GM18517 (cell line): Measurements from ENCODE around the gene ARTN.
A peak's percentile ranks its signal among the peaks of the same experiment; 100 is the strongest.

Source experiments
- ATAC-seq: cut with Tn5 transposase; IDR thresholded peaks from one replicate; pipeline ENCODE4 v1.9.1; 2021; ENCODE audit warnings: mild to moderate bottlenecking, moderate library complexity; ENCODE audit not compliant: unreplicated experiment

The ARTN gene

DNA sequence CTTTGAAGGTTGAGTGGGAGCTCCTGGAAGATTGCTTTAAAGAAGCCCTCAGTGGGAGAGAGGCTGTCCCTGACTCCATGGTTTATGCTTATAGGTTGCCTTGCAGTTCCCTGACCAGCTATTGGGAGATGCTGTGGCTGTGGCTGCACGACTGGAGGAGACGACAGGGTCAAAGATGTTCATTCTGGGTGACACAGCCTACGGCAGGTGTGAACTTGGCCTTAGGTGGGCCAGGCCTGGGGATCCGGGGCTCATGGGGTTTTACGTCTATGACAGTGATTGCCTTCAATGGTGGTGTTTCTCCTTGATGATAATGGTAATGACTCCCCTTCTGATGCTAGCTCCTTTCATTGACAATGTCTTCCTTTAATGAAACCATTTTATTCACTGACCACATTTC is 36.9 kb downstream of the ARTN start:
- no peak for ATAC-seq

- ATAC-seq: no peak
These were observed 37.3 kb downstream of the ARTN start for GRCh38 chr1:43970911-43971310.

- ATAC-seq: no peak
These were observed 37.9 kb downstream of the ARTN start for GRCh38 chr1:43971336-43971980.

DNA sequence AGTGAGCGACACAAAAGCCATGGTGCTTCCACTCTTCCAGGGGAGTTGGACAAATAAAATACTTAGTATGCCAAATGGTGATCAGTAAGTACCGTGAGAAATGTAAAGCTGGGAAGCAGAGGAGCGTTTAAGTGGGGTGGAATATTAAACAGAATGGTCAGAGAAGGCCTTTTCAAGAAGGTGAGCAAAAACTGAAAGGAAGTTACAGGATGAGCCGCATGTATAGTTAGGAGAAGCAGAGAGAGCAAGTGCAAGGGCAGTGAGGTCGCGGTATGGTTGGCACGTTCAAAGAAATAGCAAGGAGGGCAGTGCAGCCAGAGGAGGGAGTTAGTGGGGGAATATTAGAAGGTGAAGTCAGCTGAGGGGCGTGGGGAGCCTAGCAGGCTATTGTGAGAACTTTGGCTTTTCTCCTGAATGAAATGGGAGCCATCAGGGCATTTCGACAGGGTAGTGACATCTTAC is 40.4 kb downstream of the ARTN start:
- no peak for ATAC-seq

GRCh38 chr1:43974443-43975248 is 41.0 kb downstream of the ARTN start, which contains the start of gene ATP6V0B:
ATP6V0B (plus strand) TSS chr1:43974960; CDS start chr1:43975041, 81 bp downstream.
- peak; percentile 57 for ATAC-seq

DNA sequence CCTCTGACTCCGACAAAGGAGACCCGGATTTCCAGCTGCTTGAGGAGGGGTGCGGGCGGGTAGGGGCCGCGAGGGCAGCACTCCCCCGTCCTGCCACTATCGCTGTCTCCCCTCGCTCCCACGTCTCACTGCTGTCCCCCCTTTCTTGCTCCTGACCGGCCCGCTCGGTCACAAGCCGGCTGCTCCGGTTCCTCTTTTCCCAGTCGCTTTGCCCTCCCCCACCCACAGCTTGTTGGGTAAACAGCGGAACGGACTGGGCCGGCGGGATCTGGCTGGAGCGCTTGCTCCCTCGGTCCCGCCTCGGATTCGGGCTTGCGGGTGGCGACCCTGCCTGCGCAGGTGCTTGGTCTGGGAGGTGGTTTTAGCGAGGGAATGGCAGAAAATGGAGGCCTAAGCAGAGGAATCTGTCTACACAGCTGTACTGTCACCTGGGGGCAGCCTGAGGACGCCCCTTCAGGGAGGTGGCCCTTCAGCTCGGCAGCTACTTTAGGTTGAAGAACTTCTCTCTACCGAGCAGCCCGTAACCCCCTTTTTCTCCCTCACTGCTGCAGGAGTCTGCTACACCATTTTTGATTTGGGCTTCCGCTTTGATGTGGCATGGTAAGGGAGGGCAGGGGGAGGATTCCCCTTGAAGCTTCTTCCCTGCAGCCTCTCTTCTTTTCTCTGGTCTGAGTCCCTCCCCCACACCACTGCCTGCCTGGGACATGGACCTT is 41.8 kb downstream of the ARTN start:
- ATAC-seq: no peak

GRCh38 chr1:43976045-43976444 is 42.4 kb downstream of the ARTN start:
- ATAC-seq: no peak

GRCh38 chr1:43976890-43977289 is 43.3 kb downstream of the ARTN start:
- ATAC-seq: no peak

DNA sequence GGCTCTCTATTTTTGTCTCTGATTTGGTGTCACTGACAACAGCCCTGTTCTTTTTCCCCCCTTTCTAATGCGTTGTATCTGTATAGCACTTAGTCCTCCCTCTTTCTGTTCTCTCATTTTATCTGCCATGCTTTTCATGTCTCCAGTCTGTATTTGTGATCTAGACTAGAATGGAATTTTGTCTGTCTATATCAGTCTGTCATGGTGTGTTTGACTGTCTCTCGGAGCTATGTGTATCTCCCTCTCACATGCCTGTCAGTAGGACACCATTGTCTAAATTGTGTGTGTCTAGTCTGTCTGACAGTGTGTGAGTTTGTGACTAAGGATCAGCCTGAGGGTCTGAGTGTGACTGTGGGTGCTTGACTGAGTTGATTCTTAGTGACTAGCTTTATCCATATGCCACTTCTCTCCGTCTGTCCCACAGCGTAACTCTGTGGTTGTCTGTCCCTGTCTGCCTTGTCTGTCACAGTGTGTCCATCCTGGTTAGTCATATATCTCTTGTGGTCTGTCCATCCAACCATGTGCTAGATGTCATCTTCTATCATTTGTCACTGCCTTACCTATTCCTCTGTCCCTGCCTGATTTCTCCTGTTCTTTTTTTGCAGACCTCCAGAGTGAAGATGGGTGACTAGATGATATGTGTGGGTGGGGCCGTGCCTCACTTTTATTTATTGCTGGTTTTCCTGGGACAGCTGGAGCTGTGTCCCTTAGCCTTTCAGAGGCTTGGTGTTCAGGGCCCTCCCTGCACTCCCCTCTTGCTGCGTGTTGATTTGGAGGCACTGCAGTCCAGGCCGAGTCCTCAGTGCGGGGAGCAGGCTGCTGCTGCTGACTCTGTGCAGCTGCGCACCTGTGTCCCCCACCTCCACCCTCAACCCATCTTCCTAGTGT is 44.0 kb downstream of the ARTN start:
- no peak for ATAC-seq

DNA sequence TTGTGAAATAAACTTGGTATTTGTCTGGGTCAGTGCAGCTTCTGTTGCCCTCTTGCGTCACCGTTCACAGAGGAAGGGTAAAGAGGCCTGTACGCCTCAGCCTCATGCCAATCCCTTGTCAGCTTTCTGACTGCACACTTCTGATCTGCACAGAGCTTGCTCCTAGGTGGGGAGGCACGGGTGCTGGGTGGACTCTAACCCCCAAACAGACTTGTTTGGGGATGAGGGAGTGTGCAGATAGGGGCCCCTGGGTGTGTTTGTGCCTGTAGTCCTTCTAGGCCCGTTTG is 44.6 kb downstream of the ARTN start:
- ATAC-seq: no peak

- ATAC-seq: no peak
These were observed 45.1 kb downstream of the ARTN start, which contains the start of gene B4GALT2 for GRCh38 chr1:43978551-43979260. B4GALT2 (plus strand) TSS chr1:43979210; CDS start chr1:43981161, 1,951 bp downstream.

- no peak for ATAC-seq
These were observed 45.6 kb downstream of the ARTN start for GRCh38 chr1:43979261-43979527.

DNA sequence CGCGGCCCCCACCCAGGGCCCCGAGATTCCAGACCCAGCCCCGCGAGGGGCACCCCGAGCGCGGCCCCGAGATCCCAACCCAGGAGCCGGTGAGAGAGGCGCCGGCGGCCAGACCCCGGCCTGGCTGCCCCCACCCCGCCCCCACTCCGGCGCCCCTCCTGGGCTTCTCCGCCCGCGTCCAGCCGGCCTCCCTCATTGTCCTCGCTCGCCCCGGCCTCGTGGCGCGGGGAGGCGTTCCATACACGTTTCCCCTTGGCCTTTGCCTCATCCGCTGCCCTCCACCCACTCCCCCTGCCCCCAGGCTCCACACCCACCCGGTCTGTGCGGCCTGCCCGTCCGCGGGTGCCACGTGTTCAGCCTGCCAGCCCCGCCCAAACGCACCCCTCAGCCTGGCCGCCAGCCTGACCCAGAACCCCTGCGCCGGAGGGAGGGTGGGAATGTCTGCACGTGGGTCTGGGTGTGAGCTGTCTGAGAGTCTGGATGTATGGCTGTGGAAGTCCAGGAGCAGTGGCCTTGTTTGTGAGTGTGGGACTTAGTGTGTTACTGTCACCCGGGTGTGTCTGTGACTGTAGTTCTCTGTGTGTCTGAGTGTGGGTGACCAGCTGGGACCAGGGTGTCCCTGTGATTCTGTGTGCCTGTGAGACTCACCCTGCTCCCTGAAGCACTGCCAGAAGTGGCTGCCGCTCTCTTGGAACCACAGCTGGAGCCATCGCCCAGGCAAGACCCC is 46.1 kb downstream of the ARTN start:
- ATAC-seq: no peak

GRCh38 chr1:43980255-43981134 is 46.9 kb downstream of the ARTN start:
- ATAC-seq: no peak

DNA sequence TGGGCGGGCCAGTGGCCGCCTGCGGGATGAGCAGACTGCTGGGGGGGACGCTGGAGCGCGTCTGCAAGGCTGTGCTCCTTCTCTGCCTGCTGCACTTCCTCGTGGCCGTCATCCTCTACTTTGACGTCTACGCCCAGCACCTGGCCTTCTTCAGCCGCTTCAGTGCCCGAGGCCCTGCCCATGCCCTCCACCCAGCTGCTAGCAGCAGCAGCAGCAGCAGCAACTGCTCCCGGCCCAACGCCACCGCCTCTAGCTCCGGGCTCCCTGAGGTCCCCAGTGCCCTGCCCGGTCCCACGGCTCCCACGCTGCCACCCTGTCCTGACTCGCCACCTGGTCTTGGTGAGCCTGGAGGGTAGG is 47.5 kb downstream of the ARTN start:
- no peak for ATAC-seq

DNA sequence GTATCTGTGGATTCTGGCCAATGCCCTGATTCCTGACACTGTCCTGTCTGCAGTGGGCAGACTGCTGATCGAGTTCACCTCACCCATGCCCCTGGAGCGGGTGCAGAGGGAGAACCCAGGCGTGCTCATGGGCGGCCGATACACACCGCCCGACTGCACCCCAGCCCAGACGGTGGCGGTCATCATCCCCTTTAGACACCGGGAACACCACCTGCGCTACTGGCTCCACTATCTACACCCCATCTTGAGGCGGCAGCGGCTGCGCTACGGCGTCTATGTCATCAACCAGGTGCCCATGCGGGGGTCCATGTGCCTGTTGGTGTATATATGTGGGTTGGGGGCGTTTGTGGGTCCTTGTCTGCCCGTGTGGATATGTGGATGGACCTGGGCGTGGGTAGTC is 48.0 kb downstream of the ARTN start:
- no peak for ATAC-seq

DNA sequence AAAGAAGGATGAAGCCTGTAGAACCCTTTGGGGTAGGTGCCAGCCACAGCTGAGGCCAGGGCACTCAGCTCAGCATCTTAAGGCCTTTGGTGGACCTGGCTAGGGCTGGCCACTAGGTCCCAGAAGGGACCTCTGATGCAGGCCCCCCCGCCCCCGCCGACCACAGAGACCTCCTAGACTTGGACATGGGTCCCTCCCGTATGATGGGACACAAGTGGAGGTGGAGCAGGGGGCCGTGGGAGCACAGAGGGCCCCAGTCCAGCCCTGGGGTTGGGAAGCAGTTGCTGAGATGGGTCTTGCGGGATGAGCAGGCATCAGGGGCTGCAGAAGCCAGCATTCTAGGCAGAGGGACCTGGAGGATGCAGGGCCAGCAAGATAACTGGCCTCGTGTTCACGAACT is 48.6 kb downstream of the ARTN start:
- no peak for ATAC-seq

GRCh38 chr1:43982808-43983207 is 49.2 kb downstream of the ARTN start:
- no peak for ATAC-seq
